ENCODE measurements around the gene HSDL2. TPM values are rescaled to one million over a fixed set of nuclear protein-coding genes. Genes with fewer than 3 reads are reported as not detected.

Gene HSDL2
- total and polyA plus RNA-seq, 7 experiments from 2014 or later = 9.2 to 24.6 (median 15.5) TPM

- ChIA-PET POLR2A (no interaction called here), CTCF (no interaction called here)
- Histone ChIP-seq H3K36me3 (ENCODE audit: control insufficient read depth in 2 of 3, insufficient read depth in 3 of 3, low read length in 3 of 3) (peaks cover 0 to 5% (median 0%) of the 10 kb centered on the region in 3 experiments), H3K4me3 (ENCODE audit: low read length) (no peak overlapping the region), H3K9me3 (ENCODE audit: control insufficient read depth in 2 of 3, low read length in 3 of 3) (no peaks in the 10 kb centered on the region), H3K27ac (ENCODE audit: low read depth, low read length) (no peak overlapping the region), H3K4me1 (ENCODE audit: control insufficient read depth in 2 of 2, insufficient read depth in 2 of 2, low read length in 2 of 2) (no peaks in the 10 kb centered on the region), H3K27me3 (ENCODE audit: control insufficient read depth in 2 of 2, insufficient read depth in 2 of 2, low read length in 2 of 2) (no peaks in the 10 kb centered on the region)
- DNase-seq (no peak), ATAC-seq (no peak)
- no peaks in the 10 kb centered on the region for H3K27me3 Mint-ChIP-seq
- H3K4me1 Mint-ChIP-seq = peaks cover 0 to 1% (median 0%) of the 10 kb centered on the region in 7 donors
- H3K4me3 Mint-ChIP-seq = no peak overlapping the region
- peaks cover 5 to 43% (median 32%) of the 10 kb centered on the region in 5 donors for H3K36me3 Mint-ChIP-seq
- peaks cover 0 to 21% (median 6%) of the 10 kb centered on the region in 11 donors for H3K9me3 Mint-ChIP-seq
- intact Hi-C loops (cut with micrococcal nuclease) = no loop called here
- H3K27ac Mint-ChIP-seq = no peak overlapping the region
Observed at GRCh38 chr9:112479221-112479620, 99.3 kb downstream of the HSDL2 start.

- peaks cover 0 to 2% (median 0%) of the 10 kb centered on the region in 11 donors for H3K9me3 Mint-ChIP-seq
- ChIA-PET CTCF (no interaction called here), POLR2A (interaction anchor here (1.5 kb wide), 1 partner anchor 152 kb away, joined by 3 read pairs; no protein-coding TSS in a partner anchor)
- Histone ChIP-seq H3K36me3 (ENCODE audit: control insufficient read depth in 2 of 3, insufficient read depth in 3 of 3, low read length in 3 of 3) (no peaks in the 10 kb centered on the region), H3K4me3 (ENCODE audit: low read length) (no peak overlapping the region), H3K27me3 (ENCODE audit: control insufficient read depth in 2 of 2, insufficient read depth in 2 of 2, low read length in 2 of 2) (no peaks in the 10 kb centered on the region), H3K9me3 (ENCODE audit: control insufficient read depth in 2 of 3, low read length in 3 of 3) (no peaks in the 10 kb centered on the region), H3K27ac (ENCODE audit: low read depth, low read length) (no peak overlapping the region), H3K4me1 (ENCODE audit: control insufficient read depth in 2 of 2, insufficient read depth in 2 of 2, low read length in 2 of 2) (peaks cover 4 to 6% of the 10 kb centered on the region in 2 donors)
- DNase-seq = no peak
- ATAC-seq = no peak
- peak overlapping the region in 3 of 9 donors; percentile 81 to 97 (median 94) for H3K27ac Mint-ChIP-seq
- H3K27me3 Mint-ChIP-seq = peaks cover 0 to 6% (median 0%) of the 10 kb centered on the region in 5 donors
- H3K4me1 Mint-ChIP-seq = peaks cover 19 to 46% (median 33%) of the 10 kb centered on the region in 7 donors
- no peak overlapping the region for H3K4me3 Mint-ChIP-seq
- H3K36me3 Mint-ChIP-seq = peaks cover 0 to 10% (median 0%) of the 10 kb centered on the region in 5 donors
- intact Hi-C loops (cut with micrococcal nuclease) = loop anchor here (5.0 to 10.0 kb wide), 6 partner anchors 150 to 1000 kb away; partner anchors contain the start of genes DNAJC25 (in 1 of the 2), ECPAS (in 1 of the 2), PTBP3 (in 1 of the 2) and UGCG (in 1 of the 2)
Observed at GRCh38 chr9:112484607-112485006, 104.7 kb downstream of the HSDL2 start.

GRCh38 chr9:112485574-112485973 is 105.7 kb downstream of the HSDL2 start:
- ATAC-seq (no peak), DNase-seq (no peak)
- no peaks in the 10 kb centered on the region for H3K9me3 ChIP-seq (ENCODE audit: control insufficient read depth in 2 of 3, low read length in 3 of 3)
- intact Hi-C loops (cut with micrococcal nuclease) = loop anchor here (5.0 to 10.0 kb wide), 5 partner anchors 151 to 1001 kb away; partner anchors contain the start of genes DNAJC25 (in 1 of the 2), ECPAS (in 1 of the 2), PTBP3 (in 1 of the 2) and UGCG (in 1 of the 2)
- H3K27ac ChIP-seq (ENCODE audit: low read depth, low read length) = no peak overlapping the region
- no peaks in the 10 kb centered on the region for H3K27me3 ChIP-seq (ENCODE audit: control insufficient read depth in 2 of 2, insufficient read depth in 2 of 2, low read length in 2 of 2)
- Mint-ChIP-seq H3K4me3 (peak overlapping the region; percentile 23 to 100 (median 98)), H3K27ac (peak overlapping the region in 7 of 9 donors; percentile 90 to 98 (median 94)), H3K27me3 (peaks cover 0 to 6% (median 0%) of the 10 kb centered on the region in 5 donors), H3K9me3 (peaks cover 0 to 2% (median 0%) of the 10 kb centered on the region in 11 donors), H3K4me1 (peaks cover 19 to 56% (median 42%) of the 10 kb centered on the region in 7 donors), H3K36me3 (peaks cover 0 to 10% (median 0%) of the 10 kb centered on the region in 5 donors)
- peak overlapping the region; percentile 65 for H3K4me3 ChIP-seq (ENCODE audit: low read length)
- H3K36me3 ChIP-seq (ENCODE audit: control insufficient read depth in 2 of 3, insufficient read depth in 3 of 3, low read length in 3 of 3) = no peaks in the 10 kb centered on the region
- H3K4me1 ChIP-seq (ENCODE audit: control insufficient read depth in 2 of 2, insufficient read depth in 2 of 2, low read length in 2 of 2) = peaks cover 4 to 6% of the 10 kb centered on the region in 2 donors
- ChIA-PET POLR2A (interaction anchor here (0.6 to 1.8 kb wide), 8 partner anchors 9 to 493 kb away, joined by 3 to 13 read pairs (median 4); partner anchors contain the start of gene HSDL2), CTCF (interaction anchor here (0.5 kb wide), 1 partner anchor 8 kb away, joined by 3 read pairs; no protein-coding TSS in a partner anchor)

GRCh38 chr9:112486221-112487007 is 106.5 kb downstream of the HSDL2 start, which contains the start of gene KIAA1958:
TSS of gene KIAA1958 (plus strand) at chr9:112486827. CDS start at chr9:112574081, 87,254 bp downstream.
- H3K4me3 Mint-ChIP-seq = peak within 1 kb of the TSS; percentile 95 to 100 (median 98)
- H3K4me3 ChIP-seq (ENCODE audit: low read length) = peak within 1 kb of the TSS; percentile 69
- no peaks in the 10 kb centered on the region for H3K9me3 ChIP-seq (ENCODE audit: control insufficient read depth in 2 of 3, low read length in 3 of 3)
- no peaks in the 10 kb centered on the region for H3K36me3 ChIP-seq (ENCODE audit: control insufficient read depth in 2 of 3, insufficient read depth in 3 of 3, low read length in 3 of 3)
- peaks cover 0 to 5% (median 0%) of the 10 kb centered on the region in 5 donors for H3K36me3 Mint-ChIP-seq
- intact Hi-C loops (cut with micrococcal nuclease) = loop anchor here (1.0 to 10.0 kb wide), 14 partner anchors 43 to 1002 kb away; partner anchors contain the start of genes ECPAS (in 2 of the 2), INIP (in 2 of the 2), PTBP3 (in 2 of the 2) and SNX30 (in 2 of the 2)
- peaks cover 0 to 6% (median 0%) of the 10 kb centered on the region in 5 donors for H3K27me3 Mint-ChIP-seq
- CTCF ChIA-PET = interaction anchor here (0.6 to 0.9 kb wide), 3 partner anchors 42 to 854 kb away, joined by 3 to 6 read pairs (median 5); no protein-coding TSS in a partner anchor
- H3K27ac Mint-ChIP-seq = peak within 1 kb of the TSS; percentile 93 to 98 (median 97)
- H3K27ac ChIP-seq (ENCODE audit: low read depth, low read length) = peak within 1 kb of the TSS; percentile 72
- peaks cover 19 to 64% (median 49%) of the 10 kb centered on the region in 7 donors for H3K4me1 Mint-ChIP-seq
- peaks cover 0 to 2% (median 0%) of the 10 kb centered on the region in 11 donors for H3K9me3 Mint-ChIP-seq
- POLR2A ChIA-PET = interaction anchor here (0.6 to 1.8 kb wide), 9 partner anchors 10 to 494 kb away, joined by 3 to 13 read pairs (median 4); partner anchors contain the start of genes HSDL2 and SNX30
- ATAC-seq (peak; percentile 88), DNase-seq (peak; percentile 51 to 88 (median 73))
- no peaks in the 10 kb centered on the region for H3K27me3 ChIP-seq (ENCODE audit: control insufficient read depth in 2 of 2, insufficient read depth in 2 of 2, low read length in 2 of 2)
- peaks cover 4 to 6% of the 10 kb centered on the region in 2 donors for H3K4me1 ChIP-seq (ENCODE audit: control insufficient read depth in 2 of 2, insufficient read depth in 2 of 2, low read length in 2 of 2)

GRCh38 chr9:112487008-112487798 is 107.3 kb downstream of the HSDL2 start:
- Mint-ChIP-seq H3K27ac (peak overlapping the region; percentile 86 to 97 (median 94)), H3K9me3 (peaks cover 0 to 1% (median 0%) of the 10 kb centered on the region in 11 donors), H3K27me3 (peaks cover 0 to 6% (median 0%) of the 10 kb centered on the region in 5 donors), H3K4me1 (peaks cover 19 to 65% (median 53%) of the 10 kb centered on the region in 7 donors), H3K4me3 (peak overlapping the region; percentile 87 to 99 (median 96)), H3K36me3 (peaks cover 0 to 8% (median under 1%) of the 10 kb centered on the region in 5 donors)
- Histone ChIP-seq H3K4me1 (ENCODE audit: control insufficient read depth in 2 of 2, insufficient read depth in 2 of 2, low read length in 2 of 2) (peaks cover 4 to 6% of the 10 kb centered on the region in 2 donors), H3K4me3 (ENCODE audit: low read length) (peak overlapping the region; percentile 69), H3K27ac (ENCODE audit: low read depth, low read length) (peak overlapping the region; percentile 72), H3K36me3 (ENCODE audit: control insufficient read depth in 2 of 3, insufficient read depth in 3 of 3, low read length in 3 of 3) (no peaks in the 10 kb centered on the region), H3K27me3 (ENCODE audit: control insufficient read depth in 2 of 2, insufficient read depth in 2 of 2, low read length in 2 of 2) (no peaks in the 10 kb centered on the region), H3K9me3 (ENCODE audit: control insufficient read depth in 2 of 3, low read length in 3 of 3) (no peaks in the 10 kb centered on the region)
- ChIA-PET CTCF (interaction anchor here (0.6 to 0.8 kb wide), 2 partner anchors 306 to 854 kb away, joined by 3 to 5 read pairs; no protein-coding TSS in a partner anchor), POLR2A (interaction anchor here (0.7 to 1.8 kb wide), 7 partner anchors 11 to 591 kb away, joined by 3 to 13 read pairs (median 5); partner anchors contain the start of genes HSDL2 and SNX30)
- intact Hi-C loops (cut with micrococcal nuclease) = loop anchor here (1.0 to 10.0 kb wide), 11 partner anchors 44 to 1002 kb away; partner anchors contain the start of genes ECPAS (in 2 of the 2), PTBP3 (in 2 of the 2), UGCG (in 2 of the 2) and DNAJC25 (in 1 of the 2)
- DNase-seq (peak; percentile 46 to 80 (median 60)), ATAC-seq (peak; percentile 55)
